Right cardiac atrium (tissue), 5 donors: ENCODE data around the gene BLOC1S6. TPM values are rescaled to one million over a fixed set of nuclear protein-coding genes. Genes with fewer than 3 reads are reported as not detected.

ENCODE experiments used
- ATAC-seq, 2 donors: fragments of 200-7000 bp; cut with Tn5 transposase; one replicate each; pipeline versions ENCODE4 v1.8.0 to v1.9.1; 2020; ENCODE audit warnings: moderate library complexity in 2 of 2, mild to moderate bottlenecking in 1 of 2
- DNase-seq, 3 donors: peaks; one replicate each; pipeline ENCODE4 v3.0.0-alpha.2; 2020
- H3K27ac ChIP-seq: one replicate; pipeline ENCODE4 v1.5.1; 2013; ENCODE audit warnings: mild to moderate bottlenecking, low read length, control low read depth, moderate library complexity
- H3K27me3 ChIP-seq: one replicate; pipeline ENCODE4 v1.6.1; 2013; ENCODE audit not compliant: control insufficient read depth, insufficient read depth
- H3K4me1 ChIP-seq: one replicate; pipeline ENCODE4 v1.6.1; 2013; ENCODE audit warnings: low read length; ENCODE audit not compliant: control insufficient read depth, insufficient read depth
- H3K4me3 ChIP-seq: one replicate; pipeline ENCODE4 v1.5.1; 2013; ENCODE audit warnings: low read length, control low read depth
- H3K9me3 ChIP-seq: one replicate; pipeline ENCODE4 v1.6.1; 2013; ENCODE audit warnings: low read length; ENCODE audit not compliant: control insufficient read depth
- WGBS: extraction: QIAGEN DNeasy Blood & Tissue Kit; methylation state at CpG from one replicate; pipeline ENCODE4 v1.1.7; 2013; 5-methylcytosine and 5-hydroxymethylcytosine counted together
- intact Hi-C, 4 donors: fragments of 100-400 bp; cut with DNase I; formaldehyde crosslinking; loops; one replicate each; pipeline versions ENCODE4 v1.11.0 to v1.14.0; 2022 to 2023
- polyA plus RNA-seq: library from polyadenylated mRNA; stranded (reverse); fragments of 200-250 nt; gene quantifications from one replicate; pipeline ENCODE4 v1.2.3, GENCODE V29; 2013
- total RNA-seq, 4 donors: library from RNA; stranded (reverse); fragmentation: NEBNext Ultra II Directional; extraction: Animal tissue kit (Norgen Biotek cat#: 25700); gene quantifications; one replicate each; pipeline ENCODE4 v1.2.1, GENCODE V29; 2021
- donor health status: healthy with polysubstance abuse.
- donor health status: DM: no; HTN: yes; CAD: no.
- donor health status: DM: no; HTN: no; CAD: no.
- donor health status: DM: no; HTN: yes; CAD: no; lungs with severe emphysema.
- donor health status: DM: yes; HTN: yes; CAD: no.

The BLOC1S6 gene
- total and polyA plus RNA-seq, 5 donors: 18.5 to 37.8 (median 35.0) TPM

- 79% methylated on average over 2 of the region's 2 CpGs for WGBS
- H3K4me3 ChIP-seq: no peak overlapping the region
- H3K27ac ChIP-seq: no peak overlapping the region
- intact Hi-C loops: no loop called here
- no peak for DNase-seq
- peaks cover 7% of the 10 kb centered on the region for H3K4me1 ChIP-seq
- no peaks in the 10 kb centered on the region for H3K9me3 ChIP-seq
- no peak for ATAC-seq
- H3K27me3 ChIP-seq: no peaks in the 10 kb centered on the region
Observed at GRCh38 chr15:45657254-45657653, 70.1 kb downstream of the BLOC1S6 start.

GRCh38 chr15:45657764-45658545, 70.8 kb downstream of the BLOC1S6 start:
- 92% methylated on average over 8 of the region's 8 CpGs for WGBS
- no peak overlapping the region for H3K27ac ChIP-seq
- peaks cover 7% of the 10 kb centered on the region for H3K4me1 ChIP-seq
- no peaks in the 10 kb centered on the region for H3K9me3 ChIP-seq
- DNase-seq (no peak), ATAC-seq (no peak)
- intact Hi-C loops: no loop called here
- no peak overlapping the region for H3K4me3 ChIP-seq
- H3K27me3 ChIP-seq: no peaks in the 10 kb centered on the region

Other genes starting within 250 kb of the BLOC1S6 start
- 10 to 100 TPM; 22.2 to 33.8 (median 31.2) TPM for gene GATM, start 208.8 kb upstream of the BLOC1S6 start, total RNA-seq
- gene GATM, start 208.8 kb upstream of the BLOC1S6 start, polyA plus RNA-seq: 12.9 TPM
- gene SLC30A4, start 64.6 kb upstream of the BLOC1S6 start, total RNA-seq: 1 to 10 TPM; 4.6 to 5.6 (median 5.3) TPM
- gene SLC30A4, start 64.6 kb upstream of the BLOC1S6 start, polyA plus RNA-seq: 2.7 TPM
- 10 to 100 TPM; 18.2 to 23.6 (median 20.5) TPM for gene SQOR, start 47.6 kb downstream of the BLOC1S6 start, total RNA-seq
- 16.0 TPM for gene SQOR, start 47.6 kb downstream of the BLOC1S6 start, polyA plus RNA-seq